ENCODE data around the gene RUNX1. TPM values are rescaled to one million over a fixed set of nuclear protein-coding genes. Genes with fewer than 3 reads are reported as not detected.

The RUNX1 gene
- total and polyA plus RNA-seq, 10 donors, result 4.8 to 70.0 (median 43.6) TPM

GRCh38 chr21:34965200-34966174, 83.6 kb downstream of the RUNX1 start:
- intact Hi-C loops (cut with DNase I; ENCODE audit: low total_unique reads), result no loop called here
- H3K4me1 ChIP-seq, result peaks cover 0 to 92% (median 36%) of the 10 kb centered on the region in 6 donors
- DNase-seq, result no peak
- peak overlapping the region in 1 of 8 donors; percentile 32 for H3K27ac ChIP-seq
- peaks cover 0 to 11% (median 0%) of the 10 kb centered on the region in 6 donors for H3K36me3 ChIP-seq
- 59 to 76% (median 63%) methylated on average over 10 of the region's 10 CpGs for WGBS, 5 donors
- TF ChIP-seq CTCF (IDR thresholded peaks at IDR 0.05 in 8 of 11, conservative IDR thresholded peaks at IDR 0.05 in 3 of 11), result no peak
- no peaks in the 10 kb centered on the region for H3K27me3 ChIP-seq (replicated peaks in 1 of 7)
- H3K9me3 ChIP-seq, result no peaks in the 10 kb centered on the region
- H3K4me3 ChIP-seq, result no peak overlapping the region

- TF ChIP-seq CTCF (IDR thresholded peaks at IDR 0.05 in 8 of 11, conservative IDR thresholded peaks at IDR 0.05 in 3 of 11) (no peak), POLR2AphosphoS5 (IDR thresholded peaks at IDR 0.05) (no peak), POLR2A (IDR thresholded peaks at IDR 0.05) (no peak)
- DNase-seq, result no peak
- no peaks in the 10 kb centered on the region for H3K27me3 ChIP-seq (replicated peaks in 1 of 7)
- no peak overlapping the region for H3K4me3 ChIP-seq
- WGBS, 5 donors, result 69 to 80% (median 73%) methylated on average over 16 of the region's 16 CpGs
- no peaks in the 10 kb centered on the region for H3K9me3 ChIP-seq
- peaks cover 0 to 4% (median 0%) of the 10 kb centered on the region in 6 donors for H3K36me3 ChIP-seq
- H3K27ac ChIP-seq, result peak overlapping the region in 3 of 8 donors; percentile 6 to 27 (median 11)
- peaks cover 0 to 68% (median 10%) of the 10 kb centered on the region in 6 donors for H3K4me1 ChIP-seq
- intact Hi-C loops (cut with DNase I; ENCODE audit: low total_unique reads), result no loop called here
Observed at GRCh38 chr21:34962586-34963222, 86.4 kb downstream of the RUNX1 start.

- H3K27ac ChIP-seq, result peak overlapping the region in 3 of 8 donors; percentile 6 to 50 (median 11)
- no peak overlapping the region for H3K4me3 ChIP-seq
- 63 to 74% (median 68%) methylated on average over 2 of the region's 2 CpGs for WGBS, 5 donors
- TF ChIP-seq CTCF (IDR thresholded peaks at IDR 0.05 in 8 of 11, conservative IDR thresholded peaks at IDR 0.05 in 3 of 11), result no peak
- TF ChIP-seq POLR2AphosphoS5 (IDR thresholded peaks at IDR 0.05), result no peak
- no peak for TF ChIP-seq POLR2A (IDR thresholded peaks at IDR 0.05)
- H3K27me3 ChIP-seq (replicated peaks in 1 of 7), result no peaks in the 10 kb centered on the region
- H3K9me3 ChIP-seq, result no peaks in the 10 kb centered on the region
- peaks cover 0 to 64% (median 7%) of the 10 kb centered on the region in 6 donors for H3K4me1 ChIP-seq
- no peak for DNase-seq
- no peaks in the 10 kb centered on the region for H3K36me3 ChIP-seq
- intact Hi-C loops (cut with DNase I; ENCODE audit: low total_unique reads), result no loop called here
Observed at GRCh38 chr21:34962136-34962535, 87.0 kb downstream of the RUNX1 start.

GRCh38 chr21:34960687-34961086, 88.4 kb downstream of the RUNX1 start:
- no peak for TF ChIP-seq POLR2A (IDR thresholded peaks at IDR 0.05)
- no peak for TF ChIP-seq POLR2AphosphoS5 (IDR thresholded peaks at IDR 0.05)
- TF ChIP-seq CTCF (IDR thresholded peaks at IDR 0.05 in 8 of 11, conservative IDR thresholded peaks at IDR 0.05 in 3 of 11), result no peak
- Histone ChIP-seq H3K27me3 (replicated peaks in 1 of 7) (no peaks in the 10 kb centered on the region), H3K4me1 (peaks cover 0 to 56% (median 5%) of the 10 kb centered on the region in 6 donors), H3K27ac (peak overlapping the region in 3 of 8 donors; percentile 4 to 50 (median 9)), H3K4me3 (no peak overlapping the region), H3K36me3 (no peaks in the 10 kb centered on the region), H3K9me3 (no peaks in the 10 kb centered on the region)
- intact Hi-C loops (cut with DNase I; ENCODE audit: low total_unique reads), result no loop called here
- DNase-seq, result no peak
- WGBS, 5 donors, result 84 to 98% (median 90%) methylated on average over 2 of the region's 2 CpGs

Data from spleen (tissue), 11 donors.